GM13977 (cell line): ENCODE measurements around the gene GPR158.
"Not testable (repeated sequence)": the region's sequence is repeated elsewhere in the genome, so short reads cannot be mapped to it uniquely, and the experiment has no call there.

Source experiments
- DNase-seq: peaks from one replicate; pipeline ENCODE4 v3.0.0; 2012; ENCODE audit warnings: low spot score
- CTCF ChIP-seq: IDR thresholded peaks from 2 replicates; pipeline ENCODE4 v1.5.1; 2012; ENCODE audit warnings: mild to moderate bottlenecking, control low read depth; ENCODE audit not compliant: insufficient read depth; ENCODE audit errors: extremely low read depth, missing control alignments
- in situ Hi-C: fragments of 300-500 bp; cut with MboI; formaldehyde crosslinking; loops from one replicate; pipeline ENCODE4 v1.12.0; 2022; ENCODE audit warnings: low sequenced_read_pairs, low pct_unique_long_range_greater_than_20kb, mixed read lengths, inconsistent platforms; ENCODE audit not compliant: unreplicated experiment

GPR158 gene

GRCh38 chr10:25159591-25159990 is 15.2 kb upstream of the GPR158 start:
- in situ Hi-C loops, result no loop called here
- no peak for DNase-seq
- no peak for TF ChIP-seq CTCF

GRCh38 chr10:25162391-25162790 is 12.4 kb upstream of the GPR158 start:
- in situ Hi-C loops, result no loop called here
- TF ChIP-seq CTCF, result no peak
- DNase-seq, result no peak

- in situ Hi-C loops, result not testable (repeated sequence)
These were observed 11.3 kb upstream of the GPR158 start for GRCh38 chr10:25163464-25163863.

GRCh38 chr10:25169740-25170139 is 5.1 kb upstream of the GPR158 start:
- in situ Hi-C loops, result no loop called here

More at GRCh38 chr10:25163464-25163863, 11.3 kb upstream of the GPR158 start:
- DNase-seq, result not testable (repeated sequence)

GRCh38 chr10:25170627-25171026 is 4.2 kb upstream of the GPR158 start:
- no peak for DNase-seq
- in situ Hi-C loops, result no loop called here
- no peak for TF ChIP-seq CTCF

More at GRCh38 chr10:25169740-25170139, 5.1 kb upstream of the GPR158 start:
- TF ChIP-seq CTCF, result no peak
- no peak for DNase-seq

GRCh38 chr10:25175527-25176420 is 973 bp downstream of the GPR158 start:
- DNase-seq, result no peak
- in situ Hi-C loops, result no loop called here
- TF ChIP-seq CTCF, result no peak

GRCh38 chr10:25176421-25176968 is 1.7 kb downstream of the GPR158 start:
- in situ Hi-C loops, result no loop called here
- DNase-seq, result no peak
- TF ChIP-seq CTCF, result no peak
